HepG2 (cell line): ENCODE results near the gene TNFRSF6B. TPM values are rescaled to one million over a fixed set of nuclear protein-coding genes. Genes with fewer than 3 reads are reported as not detected.

Experiments
- AGO1 ChIP-seq: fragments of 200-400 bp; formaldehyde crosslinking; IDR thresholded peaks from 2 replicates; pipeline ENCODE4 v1.6.1; 2017; ENCODE audit warnings: mild to moderate bottlenecking, low read depth, low read length, moderate library complexity; ENCODE audit not compliant: poor library complexity, severe bottlenecking
- BCL6 ChIP-seq: IDR thresholded peaks from 2 replicates; pipeline ENCODE4 v1.6.1; 2016; ENCODE audit warnings: missing genetic modification reagents, missing compliant biosample characterization
- HNRNPLL ChIP-seq: fragments of 200-400 bp; formaldehyde crosslinking; IDR thresholded peaks from 2 replicates; pipeline ENCODE4 v1.6.1; 2017; ENCODE audit warnings: mild to moderate bottlenecking, low read depth, low read length; ENCODE audit not compliant: poor library complexity, severe bottlenecking
- KAT2B ChIP-seq: fragments of 150-350 bp; IDR thresholded peaks from 2 replicates; pipeline ENCODE4 v1.6.1; 2014; ENCODE audit warnings: low read depth, low read length, borderline replicate concordance
- KDM1A ChIP-seq: IDR thresholded peaks from 2 replicates; pipeline ENCODE4 v1.6.1; 2016; ENCODE audit warnings: missing compliant biosample characterization
- KDM3A ChIP-seq: IDR thresholded peaks from 2 replicates; pipeline ENCODE4 v1.6.1; 2018; ENCODE audit warnings: low read depth, missing compliant biosample characterization
- KLF13 ChIP-seq: sonication (generic); formaldehyde crosslinking; IDR thresholded peaks from 2 replicates; pipeline ENCODE4 v1.4.0; 2020; ENCODE audit warnings: mild to moderate bottlenecking, missing genetic modification reagents
- MED13 ChIP-seq: sonication (generic); formaldehyde crosslinking; IDR thresholded peaks from 2 replicates; pipeline ENCODE4 v1.5.0; 2020; ENCODE audit warnings: missing genetic modification reagents
- POLR2AphosphoS2 ChIP-seq: IDR thresholded peaks from 2 replicates; pipeline ENCODE4 v1.6.1; 2011; ENCODE audit warnings: low read depth, low read length, improper control_type of control experiment
- POLR2AphosphoS5 ChIP-seq: IDR thresholded peaks from 2 replicates; pipeline ENCODE4 v1.6.1; 2012; ENCODE audit warnings: low read depth, low read length
- RBM22 ChIP-seq: fragments of 200-400 bp; formaldehyde crosslinking; optimal IDR thresholded peaks from 2 replicates; pipeline ENCODE3; 2017; ENCODE audit warnings: mild to moderate bottlenecking, low read length, moderate library complexity
- SALL1 ChIP-seq: sonication (generic); formaldehyde crosslinking; IDR thresholded peaks from 2 replicates; pipeline ENCODE4 v1.8.0; 2022; ENCODE audit warnings: mild to moderate bottlenecking, missing genetic modification reagents
- SOX6 ChIP-seq, 2 experiments: fragments of 450-650 bp in 1 of 2; sonication (generic) in 1 of 2; formaldehyde crosslinking in 1 of 2; IDR thresholded peaks; 2 replicates each; pipeline versions ENCODE4 v1.4.0 to v1.6.1; 2017 to 2020; ENCODE audit warnings: antibody characterized with exemption in 1 of 2, mild to moderate bottlenecking in 1 of 2, missing genetic modification reagents in 1 of 2
- TEAD3 ChIP-seq: optimal IDR thresholded peaks from 2 replicates; pipeline ENCODE3; 2016; ENCODE audit warnings: borderline replicate concordance
- ZGPAT ChIP-seq: IDR thresholded peaks from 2 replicates; pipeline ENCODE4 v1.6.1; 2016; ENCODE audit warnings: mild to moderate bottlenecking
- ZNF121 ChIP-seq: sonication (generic); formaldehyde crosslinking; IDR thresholded peaks from 2 replicates; pipeline ENCODE4 v1.5.0; 2020; ENCODE audit warnings: mild to moderate bottlenecking, missing genetic modification reagents
- ZNF230 ChIP-seq: sonication (generic); formaldehyde crosslinking; IDR thresholded peaks from 2 replicates; pipeline ENCODE4 v1.4.0; 2020; ENCODE audit warnings: mild to moderate bottlenecking, missing genetic modification reagents
- ZNF275 ChIP-seq: sonication (generic); formaldehyde crosslinking; IDR thresholded peaks from 2 replicates; pipeline ENCODE4 v1.8.0; 2022; ENCODE audit warnings: missing genetic modification reagents, mild to moderate bottlenecking, inconsistent platforms, borderline replicate concordance
- ZNF572 ChIP-seq: sonication (generic); formaldehyde crosslinking; IDR thresholded peaks from 2 replicates; pipeline ENCODE4 v1.5.1; 2020; ENCODE audit warnings: mild to moderate bottlenecking, missing genetic modification reagents
- ZNF784 ChIP-seq: sonication (generic); formaldehyde crosslinking; IDR thresholded peaks from 2 replicates; pipeline ENCODE4 v1.5.1; 2020; ENCODE audit warnings: missing genetic modification reagents, mild to moderate bottlenecking, borderline replicate concordance
- polyA plus RNA-seq, 8 experiments: library from polyadenylated mRNA; depleted of rRNA in 3 of 8; stranded (reverse) in 7 of 8; unstranded in 1 of 8; fragments of >200 nt; fragmentation: Illumina TruSeq in 4 of 8; extraction: Trizol in 4 of 8; gene quantifications; 2 replicates each; pipeline versions ENCODE4 v1.2.1 to v1.2.3, GENCODE V29; 2011 to 2016; ENCODE audit warnings: low read depth in 4 of 8, missing spikeins in 1 of 8, mixed read lengths in 1 of 8; ENCODE audit not compliant: insufficient read depth in 1 of 8
- total RNA-seq, 5 experiments: library from RNA; depleted of rRNA; stranded (reverse); fragments of >200 nt; fragmentation: Illumina TruSeq; extraction: Trizol; gene quantifications; 2 replicates each; pipeline ENCODE4 v1.2.3, GENCODE V29; 2016; ENCODE audit warnings: low read depth in 1 of 5

The TNFRSF6B gene
- total and polyA plus RNA-seq, 2 of the 13 experiments (the other 11 are each of a cell fraction or from before 2014, with no cell fraction given): 0.24 TPM; not detected in 1

DNA sequence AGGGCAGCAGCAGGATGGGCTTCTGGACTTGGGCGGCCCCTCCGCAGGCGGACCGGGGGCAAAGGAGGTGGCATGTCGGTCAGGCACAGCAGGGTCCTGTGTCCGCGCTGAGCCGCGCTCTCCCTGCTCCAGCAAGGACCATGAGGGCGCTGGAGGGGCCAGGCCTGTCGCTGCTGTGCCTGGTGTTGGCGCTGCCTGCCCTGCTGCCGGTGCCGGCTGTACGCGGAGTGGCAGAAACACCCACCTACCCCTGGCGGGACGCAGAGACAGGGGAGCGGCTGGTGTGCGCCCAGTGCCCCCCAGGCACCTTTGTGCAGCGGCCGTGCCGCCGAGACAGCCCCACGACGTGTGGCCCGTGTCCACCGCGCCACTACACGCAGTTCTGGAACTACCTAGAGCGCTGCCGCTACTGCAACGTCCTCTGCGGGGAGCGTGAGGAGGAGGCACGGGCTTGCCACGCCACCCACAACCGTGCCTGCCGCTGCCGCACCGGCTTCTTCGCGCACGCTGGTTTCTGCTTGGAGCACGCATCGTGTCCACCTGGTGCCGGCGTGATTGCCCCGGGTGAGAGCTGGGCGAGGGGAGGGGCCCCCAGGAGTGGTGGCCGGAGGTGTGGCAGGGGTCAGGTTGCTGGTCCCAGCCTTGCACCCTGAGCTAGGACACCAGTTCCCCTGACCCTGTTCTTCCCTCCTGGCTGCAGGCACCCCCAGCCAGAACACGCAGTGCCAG lies at the start of gene TNFRSF6B (continued):
- TF ChIP-seq ZNF572 (CRISPR knock-in tag) (peak; percentile 3; the same call in 1 of the 2 replicates), KLF13 (CRISPR knock-in tag) (peak; percentile 56; the same call in 1 of the 2 replicates), POLR2AphosphoS2 (no peak), AGO1 (peak; percentile 99), KDM1A (CRISPR knock-in tag) (no peak), POLR2AphosphoS5 (peak; percentile 51; the same call in 1 of the 2 replicates), RBM22 (peak; percentile 6), MED13 (CRISPR knock-in tag) (no peak), ZGPAT (peak; percentile 50; the same call in 1 of the 2 replicates), SOX6 (IDR thresholded peaks at IDR 0.05) (no peak), SOX6 (CRISPR knock-in tag; IDR thresholded peaks at IDR 0.05) (peak; percentile 57), ZNF784 (CRISPR knock-in tag) (no peak), SALL1 (CRISPR knock-in tag) (peak; percentile 55; the same call in 1 of the 2 replicates), ZNF275 (0 out of 2 replicates have a peak, but pooled peaks have one; percentile 63), ZNF121 (CRISPR knock-in tag) (no peak), KDM3A (CRISPR knock-in tag) (peak; percentile 29; the same call in 1 of the 2 replicates), ZNF230 (CRISPR knock-in tag) (no peak), BCL6 (CRISPR knock-in tag) (peak; percentile 5; the same call in 1 of the 2 replicates), KAT2B (no peak), TEAD3 (peak; percentile 30), HNRNPLL (peak; percentile 43)
